SK-N-SH treated with all-trans-retinoic acid at 6 μM for 48 hours (cell line): ENCODE data around the gene MYO9A.
A peak's percentile ranks its signal among the peaks of the same experiment; 100 is the strongest.

Source experiments
- ATAC-seq: fragments of 200-7000 bp; cut with Tn5 transposase; 3 replicates; pipeline ENCODE4 v1.9.1; 2020; ENCODE audit warnings: mild to moderate bottlenecking, moderate library complexity
- BACH2 ChIP-seq: fragments of 250-450 bp; sonication (Bioruptor Pico); IDR thresholded peaks from 2 replicates; pipeline ENCODE4 v1.9.0; 2021; ENCODE audit warnings: mild to moderate bottlenecking, borderline replicate concordance
- CSRNP3 ChIP-seq: fragments of 250-450 bp; sonication (Bioruptor Pico); IDR thresholded peaks from 2 replicates; pipeline ENCODE4 v1.5.1; 2021; ENCODE audit warnings: mild to moderate bottlenecking, moderate library complexity
- ESRRG ChIP-seq: fragments of 250-450 bp; sonication (Bioruptor Pico); IDR thresholded peaks from 2 replicates; pipeline ENCODE4 v1.6.1; 2021; ENCODE audit warnings: mild to moderate bottlenecking
- ISL1 ChIP-seq: fragments of 250-450 bp; sonication (Bioruptor Pico); IDR thresholded peaks from 2 replicates; pipeline ENCODE4 v2.1.2; 2022; ENCODE audit warnings: mild to moderate bottlenecking, moderate library complexity
- OSR1 ChIP-seq: fragments of 250-450 bp; sonication (Bioruptor Pico); IDR thresholded peaks from 2 replicates; pipeline ENCODE4 v1.8.0; 2022; ENCODE audit warnings: moderate library complexity, mild to moderate bottlenecking, inconsistent platforms
- PATZ1 ChIP-seq: fragments of 250-450 bp; sonication (Bioruptor Pico); IDR thresholded peaks from 2 replicates; pipeline ENCODE4 v1.8.0; 2020; ENCODE audit warnings: mild to moderate bottlenecking, moderate library complexity, borderline replicate concordance
- PPARA ChIP-seq: fragments of 250-450 bp; sonication (Bioruptor Pico); IDR thresholded peaks from 2 replicates; pipeline ENCODE4 v1.5.0; 2020; ENCODE audit warnings: mild to moderate bottlenecking, borderline replicate concordance
- RARB ChIP-seq: fragments of 250-450 bp; sonication (Bioruptor Pico); IDR thresholded peaks from 2 replicates; pipeline ENCODE4 v1.8.0; 2021; ENCODE audit warnings: mild to moderate bottlenecking, moderate library complexity
- SNAI2 ChIP-seq: fragments of 250-450 bp; sonication (Bioruptor Pico); IDR thresholded peaks from 2 replicates; pipeline ENCODE4 v1.5.0; 2020; ENCODE audit warnings: mild to moderate bottlenecking, moderate library complexity
- TCF4 ChIP-seq: fragments of 250-450 bp; sonication (Bioruptor Pico); IDR thresholded peaks from 2 replicates; pipeline ENCODE4 v1.8.0; 2021; ENCODE audit warnings: mild to moderate bottlenecking, moderate library complexity, borderline replicate concordance
- ZC3H10 ChIP-seq: fragments of 250-450 bp; sonication (Bioruptor Pico); IDR thresholded peaks from 2 replicates; pipeline ENCODE4 v1.5.1; 2021; ENCODE audit warnings: mild to moderate bottlenecking, moderate library complexity
- ZFP3 ChIP-seq: fragments of 250-450 bp; sonication (Bioruptor Pico); IDR thresholded peaks from 2 replicates; pipeline ENCODE4 v1.5.0; 2020; ENCODE audit warnings: mild to moderate bottlenecking, moderate library complexity
- ZFP30 ChIP-seq: fragments of 450-650 bp; formaldehyde crosslinking; IDR thresholded peaks from 2 replicates; pipeline ENCODE4 v1.5.0; 2022; ENCODE audit warnings: mild to moderate bottlenecking, moderate library complexity
- ZNF565 ChIP-seq: fragments of 450-650 bp; formaldehyde crosslinking; conservative IDR thresholded peaks from 2 replicates; pipeline ENCODE4 v1.5.0; 2020; ENCODE audit warnings: low read depth, mild to moderate bottlenecking, moderate library complexity
- ZNF70 ChIP-seq: fragments of 450-650 bp; formaldehyde crosslinking; IDR thresholded peaks from 2 replicates; pipeline ENCODE4 v1.5.0; 2020; ENCODE audit warnings: mild to moderate bottlenecking, moderate library complexity
- TF ChIP-seq, protein P1 (sequence below): fragments of 250-450 bp; sonication (Bioruptor Pico); IDR thresholded peaks from 2 replicates; pipeline ENCODE4 v1.5.1; 2020; ENCODE audit warnings: low read depth, mild to moderate bottlenecking, moderate library complexity
- TF ChIP-seq, protein P2 (sequence below): fragments of 250-450 bp; sonication (Bioruptor Pico); IDR thresholded peaks from 2 replicates; pipeline ENCODE4 v1.8.0; 2021; ENCODE audit warnings: low read depth, mild to moderate bottlenecking, moderate library complexity, borderline replicate concordance

Gene MYO9A

GRCh38 chr15:71804695-71805470 lies 313.1 kb downstream of the MYO9A start:
- ATAC-seq, result no peak

DNA sequence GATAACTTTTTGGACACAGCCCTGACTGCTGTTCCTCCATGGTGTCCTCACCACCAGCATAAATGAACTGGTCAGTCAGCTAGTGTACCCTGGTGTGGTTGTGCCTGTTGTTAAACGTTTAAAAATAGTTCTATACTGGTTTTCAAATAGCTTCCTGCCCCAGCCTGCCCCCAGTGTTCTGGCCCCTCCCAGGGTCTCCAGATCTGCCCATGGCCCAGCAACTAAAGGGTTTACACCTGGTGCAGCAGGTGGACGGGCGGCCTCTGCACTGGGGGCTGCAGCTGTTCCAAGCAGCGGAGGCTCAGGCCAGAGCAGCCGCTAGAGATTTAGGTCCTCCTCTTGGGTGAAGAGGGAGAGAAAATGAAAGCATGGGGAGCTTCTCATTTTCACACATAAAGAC lies 313.7 kb downstream of the MYO9A start:
- no peak for TF ChIP-seq ISL1 (CRISPR knock-in tag)

More at GRCh38 chr15:71804695-71805470, 313.1 kb downstream of the MYO9A start:
- no peak for TF ChIP-seq ZFP30 (CRISPR knock-in tag)
- TF ChIP-seq BACH2, result no peak
- no peak for TF ChIP-seq ZNF70 (CRISPR knock-in tag)
- TF ChIP-seq, all 23 proteins: peak for 0

DNA sequence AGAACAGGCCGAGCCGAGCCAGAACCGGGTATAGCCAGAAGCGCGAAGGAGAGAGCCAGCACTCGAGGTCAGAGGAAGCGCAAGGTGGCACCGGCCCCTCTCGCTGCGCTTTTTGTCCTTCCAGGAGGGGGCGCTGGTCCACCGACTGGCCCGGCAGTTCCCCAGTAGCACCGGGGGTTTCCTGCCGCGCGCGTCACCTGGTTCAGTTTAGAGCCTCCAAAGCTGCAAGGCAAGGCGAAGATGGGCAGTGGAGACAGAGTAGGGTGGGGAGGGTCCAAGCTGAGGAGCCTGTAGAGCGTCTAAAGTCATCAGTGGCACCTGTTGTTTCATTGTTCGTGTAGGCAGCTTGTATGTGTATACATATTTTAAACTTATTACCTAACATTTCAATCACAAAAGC lies 315.2 kb downstream of the MYO9A start:
- TF ChIP-seq RARB (CRISPR knock-in tag), result no peak
- no peak for TF ChIP-seq ZFP30 (CRISPR knock-in tag)

More for the DNA sequence above, 313.7 kb downstream of the MYO9A start:
- no peak for ATAC-seq

DNA sequence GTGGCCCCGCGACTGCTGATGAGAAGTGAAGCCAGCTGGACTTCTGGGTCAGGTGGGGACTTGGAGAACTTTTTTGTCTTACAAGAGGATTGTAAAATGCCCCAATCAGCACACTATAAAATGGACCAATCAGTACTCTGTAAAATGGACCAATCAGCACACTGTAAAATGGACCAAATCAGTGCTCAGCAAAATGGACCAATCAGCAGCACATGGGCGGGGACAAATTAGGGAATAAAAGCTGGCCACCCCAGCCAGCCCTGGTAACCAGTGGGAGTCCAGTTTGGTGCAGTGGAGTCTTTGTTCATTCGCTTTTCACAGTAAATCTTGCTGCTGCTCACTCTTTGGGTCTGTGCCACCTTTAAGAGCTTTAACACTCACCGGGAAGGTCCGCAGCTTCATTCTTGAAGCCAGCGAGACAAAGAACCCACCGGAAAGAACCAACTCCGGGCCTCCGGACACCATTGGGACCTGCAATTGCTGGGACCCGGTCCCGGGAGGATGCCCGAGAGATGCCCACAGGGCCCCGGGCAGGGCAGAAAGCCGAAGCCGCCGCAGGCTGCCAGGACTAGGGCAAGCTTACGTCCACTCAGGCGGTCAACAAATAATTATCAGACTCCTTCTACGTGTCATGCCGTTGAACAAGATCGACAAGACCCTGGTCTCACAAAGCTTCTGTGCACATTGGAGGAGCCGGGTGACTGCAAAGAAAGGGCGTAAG lies 315.9 kb downstream of the MYO9A start:
- no peak for ATAC-seq
- no peak for TF ChIP-seq ESRRG (CRISPR knock-in tag)
- TF ChIP-seq ZNF70 (CRISPR knock-in tag), result no peak
- TF ChIP-seq PATZ1 (CRISPR knock-in tag), result no peak
- no peak for TF ChIP-seq SNAI2 (CRISPR knock-in tag)
- TF ChIP-seq ZNF565 (CRISPR knock-in tag), result no peak

More for the DNA sequence above, 315.2 kb downstream of the MYO9A start:
- no peak for ATAC-seq

- TF ChIP-seq ISL1 (CRISPR knock-in tag) (no peak), RARB (CRISPR knock-in tag) (no peak), PATZ1 (CRISPR knock-in tag) (no peak), TCF4 (CRISPR knock-in tag) (no peak), BACH2 (no peak), ZNF565 (CRISPR knock-in tag) (no peak), PPARA (no peak), OSR1 (no peak), ZC3H10 (CRISPR knock-in tag) (no peak), ZFP30 (CRISPR knock-in tag) (no peak), CSRNP3 (CRISPR knock-in tag) (no peak), ESRRG (CRISPR knock-in tag) (no peak), ZFP3 (no peak)
- TF ChIP-seq, protein P1, sequence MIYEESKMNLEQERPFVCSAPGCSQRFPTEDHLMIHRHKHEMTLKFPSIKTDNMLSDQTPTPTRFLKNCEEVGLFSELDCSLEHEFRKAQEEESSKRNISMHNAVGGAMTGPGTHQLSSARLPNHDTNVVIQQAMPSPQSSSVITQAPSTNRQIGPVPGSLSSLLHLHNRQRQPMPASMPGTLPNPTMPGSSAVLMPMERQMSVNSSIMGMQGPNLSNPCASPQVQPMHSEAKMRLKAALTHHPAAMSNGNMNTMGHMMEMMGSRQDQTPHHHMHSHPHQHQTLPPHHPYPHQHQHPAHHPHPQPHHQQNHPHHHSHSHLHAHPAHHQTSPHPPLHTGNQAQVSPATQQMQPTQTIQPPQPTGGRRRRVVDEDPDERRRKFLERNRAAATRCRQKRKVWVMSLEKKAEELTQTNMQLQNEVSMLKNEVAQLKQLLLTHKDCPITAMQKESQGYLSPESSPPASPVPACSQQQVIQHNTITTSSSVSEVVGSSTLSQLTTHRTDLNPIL (CRISPR knock-in tag), result no peak
- TF ChIP-seq, protein P2, sequence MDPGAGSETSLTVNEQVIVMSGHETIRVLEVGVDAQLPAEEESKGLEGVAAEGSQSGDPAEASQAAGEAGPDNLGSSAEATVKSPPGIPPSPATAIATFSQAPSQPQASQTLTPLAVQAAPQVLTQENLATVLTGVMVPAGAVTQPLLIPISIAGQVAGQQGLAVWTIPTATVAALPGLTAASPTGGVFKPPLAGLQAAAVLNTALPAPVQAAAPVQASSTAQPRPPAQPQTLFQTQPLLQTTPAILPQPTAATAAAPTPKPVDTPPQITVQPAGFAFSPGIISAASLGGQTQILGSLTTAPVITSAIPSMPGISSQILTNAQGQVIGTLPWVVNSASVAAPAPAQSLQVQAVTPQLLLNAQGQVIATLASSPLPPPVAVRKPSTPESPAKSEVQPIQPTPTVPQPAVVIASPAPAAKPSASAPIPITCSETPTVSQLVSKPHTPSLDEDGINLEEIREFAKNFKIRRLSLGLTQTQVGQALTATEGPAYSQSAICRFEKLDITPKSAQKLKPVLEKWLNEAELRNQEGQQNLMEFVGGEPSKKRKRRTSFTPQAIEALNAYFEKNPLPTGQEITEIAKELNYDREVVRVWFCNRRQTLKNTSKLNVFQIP, result no peak
These were observed 316.9 kb downstream of the MYO9A start for GRCh38 chr15:71800835-71801745.

More at GRCh38 chr15:71800835-71801745, 316.9 kb downstream of the MYO9A start:
- peak; percentile 94 for ATAC-seq
